ENCODE measurements around the gene BORCS6.

Gene BORCS6

DNA sequence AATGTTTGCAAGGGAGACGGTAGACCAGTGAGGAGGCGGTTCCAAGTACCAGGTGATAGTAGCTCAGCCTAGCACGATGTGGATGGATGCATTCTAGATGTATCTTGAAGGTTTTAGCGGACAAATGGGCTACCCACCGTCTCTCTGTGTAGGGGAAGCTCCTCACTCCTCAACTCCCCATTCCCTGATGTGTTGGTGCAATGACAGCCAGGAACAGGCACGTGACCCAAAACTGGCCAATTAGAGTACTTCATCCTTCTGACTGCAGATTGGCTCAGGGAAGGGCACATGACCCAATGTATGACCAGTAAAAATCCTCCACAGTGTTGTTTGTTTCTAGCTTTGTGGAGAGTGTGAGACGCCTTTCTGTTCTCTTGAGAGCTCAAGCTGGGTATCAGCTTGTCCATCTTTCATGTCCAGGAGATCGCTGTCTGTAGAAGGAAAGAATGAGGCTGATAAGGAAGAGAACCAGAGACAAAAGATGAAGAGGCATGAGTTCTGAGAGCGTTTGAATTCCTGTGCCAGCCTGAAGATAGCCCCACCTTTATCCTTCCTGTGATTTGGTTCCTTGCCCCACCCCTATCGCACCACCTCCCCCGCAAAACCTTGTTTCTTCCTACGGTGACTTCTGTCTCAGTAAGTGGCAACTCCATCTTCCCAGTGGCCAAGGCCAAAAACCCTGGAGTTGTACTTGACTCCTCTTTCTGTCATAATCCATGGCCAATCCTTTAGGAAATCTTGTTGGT, 2.3 kb upstream of the BORCS6 start:
- Histone ChIP-seq H3K4me3 (ENCODE audit: control insufficient read depth in 1 of 7, extremely low read depth in 1 of 7, insufficient read depth in 4 of 7, low read depth in 2 of 7, low read length in 6 of 7) (peak overlapping the region in 6 of 7 experiments; percentile 10 to 75 (median 44)), H3K9me3 (ENCODE audit: control extremely low read depth in 1 of 5, control insufficient read depth in 4 of 5, insufficient read depth in 2 of 5, low read depth in 1 of 5, low read length in 4 of 5) (no peaks in the 10 kb centered on the region), H3K27ac (ENCODE audit: insufficient read depth in 1 of 2, low read depth in 1 of 2, low read length in 2 of 2, poor library complexity in 1 of 2, severe bottlenecking in 2 of 2) (peak overlapping the region; percentile 59 to 77), H3K27me3 (replicated peaks in 2 of 5; ENCODE audit: control insufficient read depth in 4 of 5, insufficient read depth in 5 of 5, low read length in 4 of 5) (no peaks in the 10 kb centered on the region), H3K4me1 (ENCODE audit: control extremely low read depth in 1 of 4, control insufficient read depth in 4 of 4, insufficient read depth in 4 of 4, low read length in 3 of 4) (peaks cover 13 to 45% (median 43%) of the 10 kb centered on the region in 4 experiments), H3K36me3 (ENCODE audit: control insufficient read depth in 4 of 4, insufficient read depth in 4 of 4, low read length in 3 of 4) (no peaks in the 10 kb centered on the region)
- 24% methylated on average over 11 of the region's 12 CpGs for WGBS (ENCODE audit: insufficient coverage)
- ChIA-PET POLR2A (interaction anchor here (0.5 to 1.6 kb wide), 3 partner anchors 103 to 274 kb away, joined by 3 to 4 read pairs (median 3); partner anchors contain the start of genes KRABD2 and SLC25A35), CTCF (interaction anchor here (0.8 to 1.5 kb wide), 3 partner anchors 14 to 190 kb away, joined by 3 to 5 read pairs (median 4); no protein-coding TSS in a partner anchor)
- DNase-seq: peak; percentile 81 to 88 (median 87)

DNA sequence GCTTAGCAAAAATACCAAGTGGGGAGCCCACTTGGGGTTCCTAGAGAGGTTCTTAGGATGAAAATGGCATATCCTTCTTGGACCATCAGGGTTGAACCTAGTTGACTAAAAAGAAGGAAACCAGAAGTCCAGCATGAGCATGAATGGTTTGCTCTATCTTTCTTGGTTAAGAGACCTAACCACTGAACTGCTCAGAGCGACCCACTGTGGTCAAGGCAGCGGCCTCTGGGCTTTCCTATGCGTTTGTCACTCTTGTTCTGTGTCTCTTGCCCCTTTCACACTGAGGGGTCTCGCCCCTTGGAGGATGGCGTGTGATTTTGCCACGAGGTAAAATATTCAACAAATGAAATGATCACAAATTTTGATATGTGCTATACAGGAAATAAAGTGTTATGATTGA, 526 bp upstream of the BORCS6 start:
- Histone ChIP-seq H3K27ac (ENCODE audit: insufficient read depth in 1 of 2, low read depth in 1 of 2, low read length in 2 of 2, poor library complexity in 1 of 2, severe bottlenecking in 2 of 2) (peak overlapping the region in 1 of 2 experiments; percentile 19), H3K4me3 (ENCODE audit: control insufficient read depth in 1 of 7, extremely low read depth in 1 of 7, insufficient read depth in 4 of 7, low read depth in 2 of 7, low read length in 6 of 7) (peak overlapping the region in 5 of 7 experiments; percentile 75 to 92 (median 80)), H3K4me1 (ENCODE audit: control extremely low read depth in 1 of 4, control insufficient read depth in 4 of 4, insufficient read depth in 4 of 4, low read length in 3 of 4) (peaks cover 14 to 52% (median 46%) of the 10 kb centered on the region in 4 experiments), H3K9me3 (ENCODE audit: control extremely low read depth in 1 of 5, control insufficient read depth in 4 of 5, insufficient read depth in 2 of 5, low read depth in 1 of 5, low read length in 4 of 5) (no peaks in the 10 kb centered on the region), H3K27me3 (replicated peaks in 2 of 5; ENCODE audit: control insufficient read depth in 4 of 5, insufficient read depth in 5 of 5, low read length in 4 of 5) (no peaks in the 10 kb centered on the region), H3K36me3 (ENCODE audit: control insufficient read depth in 4 of 4, insufficient read depth in 4 of 4, low read length in 3 of 4) (no peaks in the 10 kb centered on the region)
- ChIA-PET POLR2A (interaction anchor here (0.7 to 6.2 kb wide), 3 partner anchors 17 to 57 kb away, joined by 6 to 56 read pairs (median 47); partner anchors contain the start of gene CTC1), CTCF (interaction anchor here (0.6 to 1.9 kb wide), 6 partner anchors 16 to 111 kb away, joined by 3 to 5 read pairs (median 3); no protein-coding TSS in a partner anchor)
- peak in 1 of 3 donors; percentile 36 for DNase-seq
- 53% methylated on average over 6 of the region's 6 CpGs for WGBS (ENCODE audit: insufficient coverage)

DNA sequence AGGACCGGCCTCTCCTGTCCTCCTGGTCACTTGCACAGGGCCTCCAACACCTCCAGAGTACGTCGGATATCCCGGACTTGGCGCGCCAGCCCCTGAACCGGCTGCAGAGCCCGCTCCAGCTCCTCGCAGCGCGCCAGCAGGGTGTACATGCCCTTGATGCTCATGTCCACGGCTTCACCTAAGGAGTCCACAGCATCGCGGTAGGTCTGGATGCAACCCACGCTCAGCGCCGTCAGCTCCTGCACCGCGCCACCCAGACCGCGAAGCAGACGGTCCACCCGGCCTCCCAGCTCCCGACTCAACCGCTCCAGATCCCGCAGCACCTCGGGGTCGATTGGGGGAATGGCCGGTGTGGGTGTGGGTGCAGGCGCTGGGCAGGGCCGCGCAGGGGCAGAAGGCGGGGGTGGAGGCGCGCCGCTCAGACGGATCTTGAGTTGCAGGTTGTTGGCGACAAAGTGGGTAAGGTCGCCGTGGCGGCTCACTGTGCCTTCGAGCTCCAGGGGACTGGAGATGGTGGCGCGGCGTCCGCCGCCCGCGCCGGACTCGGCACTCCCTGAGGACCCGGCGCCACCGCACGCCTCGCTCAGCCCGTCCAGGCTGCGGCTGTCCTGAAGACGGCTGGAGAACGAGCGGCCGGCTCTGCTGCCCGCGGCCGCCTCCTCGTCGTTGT, 804 bp downstream of the BORCS6 start:
- ChIA-PET POLR2A (interaction anchor here (0.6 to 6.2 kb wide), 5 partner anchors 14 to 58 kb away, joined by 3 to 56 read pairs (median 3); partner anchors contain the start of gene CTC1), CTCF (interaction anchor here (0.6 to 2.9 kb wide), 8 partner anchors 10 to 34 kb away, joined by 3 to 17 read pairs (median 4); partner anchors contain the start of gene AURKB)
- Histone ChIP-seq H3K27me3 (replicated peaks in 2 of 5; ENCODE audit: control insufficient read depth in 4 of 5, insufficient read depth in 5 of 5, low read length in 4 of 5) (no peaks in the 10 kb centered on the region), H3K4me1 (ENCODE audit: control extremely low read depth in 1 of 4, control insufficient read depth in 4 of 4, insufficient read depth in 4 of 4, low read length in 3 of 4) (peaks cover 15 to 53% (median 46%) of the 10 kb centered on the region in 4 experiments), H3K4me3 (ENCODE audit: control insufficient read depth in 1 of 7, extremely low read depth in 1 of 7, insufficient read depth in 4 of 7, low read depth in 2 of 7, low read length in 6 of 7) (peak overlapping the region; percentile 75 to 92 (median 80)), H3K9me3 (ENCODE audit: control extremely low read depth in 1 of 5, control insufficient read depth in 4 of 5, insufficient read depth in 2 of 5, low read depth in 1 of 5, low read length in 4 of 5) (no peaks in the 10 kb centered on the region), H3K27ac (ENCODE audit: insufficient read depth in 1 of 2, low read depth in 1 of 2, low read length in 2 of 2, poor library complexity in 1 of 2, severe bottlenecking in 2 of 2) (peak overlapping the region in 1 of 2 experiments; percentile 81), H3K36me3 (ENCODE audit: control insufficient read depth in 4 of 4, insufficient read depth in 4 of 4, low read length in 3 of 4) (no peaks in the 10 kb centered on the region)
- 8% methylated on average over 64 of the region's 67 CpGs for WGBS (ENCODE audit: insufficient coverage)
- DNase-seq: no peak

DNA sequence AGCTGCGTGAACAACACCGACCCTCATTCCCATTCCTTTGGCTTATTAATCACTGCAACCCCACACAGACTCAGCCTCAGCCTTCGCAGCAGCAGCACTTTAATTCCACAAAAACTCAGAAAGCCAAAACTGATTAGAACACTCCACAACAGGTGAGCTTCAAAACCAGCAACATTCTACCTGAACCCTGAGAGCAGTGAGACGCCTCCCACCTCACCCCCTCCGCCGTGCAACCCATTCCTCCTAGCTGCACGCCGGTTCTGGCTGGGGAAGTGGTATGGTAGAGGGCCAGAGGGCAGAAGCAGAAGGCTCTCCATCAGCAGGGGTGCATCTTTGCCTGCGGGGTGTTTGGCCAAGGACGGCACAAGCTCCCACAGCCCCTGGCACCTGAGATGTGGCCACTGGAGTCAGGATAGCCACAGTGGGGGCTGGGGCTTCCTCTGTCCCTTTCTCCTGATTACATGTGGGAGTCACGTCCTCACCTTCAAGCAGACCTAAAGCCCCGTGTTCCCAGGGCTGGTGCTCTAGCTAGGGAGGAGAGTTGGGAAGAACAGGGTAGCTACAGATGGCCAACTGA, 1.6 kb downstream of the BORCS6 start:
- Histone ChIP-seq H3K9me3 (ENCODE audit: control extremely low read depth in 1 of 5, control insufficient read depth in 4 of 5, insufficient read depth in 2 of 5, low read depth in 1 of 5, low read length in 4 of 5) (no peaks in the 10 kb centered on the region), H3K4me1 (ENCODE audit: control extremely low read depth in 1 of 4, control insufficient read depth in 4 of 4, insufficient read depth in 4 of 4, low read length in 3 of 4) (peaks cover 15 to 53% (median 46%) of the 10 kb centered on the region in 4 experiments), H3K27ac (ENCODE audit: insufficient read depth in 1 of 2, low read depth in 1 of 2, low read length in 2 of 2, poor library complexity in 1 of 2, severe bottlenecking in 2 of 2) (peak overlapping the region in 1 of 2 experiments; percentile 77), H3K27me3 (replicated peaks in 2 of 5; ENCODE audit: control insufficient read depth in 4 of 5, insufficient read depth in 5 of 5, low read length in 4 of 5) (no peaks in the 10 kb centered on the region), H3K36me3 (ENCODE audit: control insufficient read depth in 4 of 4, insufficient read depth in 4 of 4, low read length in 3 of 4) (no peaks in the 10 kb centered on the region), H3K4me3 (ENCODE audit: control insufficient read depth in 1 of 7, extremely low read depth in 1 of 7, insufficient read depth in 4 of 7, low read depth in 2 of 7, low read length in 6 of 7) (peak overlapping the region in 6 of 7 experiments; percentile 75 to 92 (median 80))
- ChIA-PET CTCF (interaction anchor here (0.6 to 2.9 kb wide), 11 partner anchors 9 to 110 kb away, joined by 3 to 17 read pairs (median 4); partner anchors contain the start of gene AURKB), POLR2A (interaction anchor here (0.7 to 6.2 kb wide), 7 partner anchors 15 to 59 kb away, joined by 3 to 56 read pairs (median 4); partner anchors contain the start of genes AURKB and CTC1)
- 50% methylated on average over 6 of the region's 12 CpGs for WGBS (ENCODE audit: insufficient coverage)
- DNase-seq: no peak

- Histone ChIP-seq H3K4me1 (ENCODE audit: control extremely low read depth in 1 of 4, control insufficient read depth in 4 of 4, insufficient read depth in 4 of 4, low read length in 3 of 4) (peaks cover 15 to 51% (median 45%) of the 10 kb centered on the region in 4 experiments), H3K36me3 (ENCODE audit: control insufficient read depth in 4 of 4, insufficient read depth in 4 of 4, low read length in 3 of 4) (no peaks in the 10 kb centered on the region), H3K27me3 (replicated peaks in 2 of 5; ENCODE audit: control insufficient read depth in 4 of 5, insufficient read depth in 5 of 5, low read length in 4 of 5) (no peaks in the 10 kb centered on the region), H3K9me3 (ENCODE audit: control extremely low read depth in 1 of 5, control insufficient read depth in 4 of 5, insufficient read depth in 2 of 5, low read depth in 1 of 5, low read length in 4 of 5) (no peaks in the 10 kb centered on the region), H3K4me3 (ENCODE audit: control insufficient read depth in 1 of 7, extremely low read depth in 1 of 7, insufficient read depth in 4 of 7, low read depth in 2 of 7, low read length in 6 of 7) (peak overlapping the region in 6 of 7 experiments; percentile 79 to 92 (median 81)), H3K27ac (ENCODE audit: insufficient read depth in 1 of 2, low read depth in 1 of 2, low read length in 2 of 2, poor library complexity in 1 of 2, severe bottlenecking in 2 of 2) (peak overlapping the region in 1 of 2 experiments; percentile 77)
- POLR2A ChIA-PET: interaction anchor here (0.7 to 6.2 kb wide), 7 partner anchors 11 to 60 kb away, joined by 3 to 56 read pairs (median 4); partner anchors contain the start of genes AURKB and CTC1
- peak; percentile 97 to 99 (median 99) for DNase-seq
- CTCF ChIA-PET: interaction anchor here (0.7 to 2.9 kb wide), 13 partner anchors 8 to 111 kb away, joined by 3 to 17 read pairs (median 4); partner anchors contain the start of gene AURKB
- WGBS (ENCODE audit: insufficient coverage): 0% methylated on average over 22 of the region's 25 CpGs
Measured at GRCh38 chr17:8187517-8188262, 2.3 kb downstream of the BORCS6 start.
